ENCODE results near the gene PPP1R14D. TPM values are rescaled to one million over a fixed set of nuclear protein-coding genes. Genes with fewer than 3 reads are reported as not detected.
A peak's percentile ranks its signal among the peaks of the same experiment; 100 is the strongest.

PPP1R14D gene
- total RNA-seq, 3 donors from 2014 or later = 1.3 to 4.9 TPM; not detected in 1

DNA sequence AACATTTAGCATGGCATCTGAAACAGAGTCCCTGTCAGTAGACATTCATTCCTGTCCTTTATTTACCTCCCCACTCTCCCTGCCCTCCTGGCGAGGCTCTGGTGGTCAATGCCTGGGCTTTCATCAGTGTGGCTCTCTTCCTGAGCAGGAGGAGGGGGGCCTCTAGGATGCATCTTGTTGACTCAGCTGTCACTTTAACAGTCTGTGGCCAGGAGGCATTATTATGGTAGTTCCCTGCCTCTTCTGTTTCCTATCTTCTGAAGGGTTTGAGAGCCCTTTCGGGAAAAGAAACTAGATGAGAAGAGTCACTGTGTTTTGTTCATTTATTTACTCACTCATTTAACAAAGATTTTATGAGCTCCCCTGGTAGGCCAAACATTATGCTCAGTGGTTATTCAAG lies 2.4 kb upstream of the PPP1R14D start:
- no peak for TF ChIP-seq POLR2A (IDR thresholded peaks at IDR 0.05)
- no peak for TF ChIP-seq POLR2AphosphoS5 (IDR thresholded peaks at IDR 0.05)
- TF ChIP-seq, protein P1, sequence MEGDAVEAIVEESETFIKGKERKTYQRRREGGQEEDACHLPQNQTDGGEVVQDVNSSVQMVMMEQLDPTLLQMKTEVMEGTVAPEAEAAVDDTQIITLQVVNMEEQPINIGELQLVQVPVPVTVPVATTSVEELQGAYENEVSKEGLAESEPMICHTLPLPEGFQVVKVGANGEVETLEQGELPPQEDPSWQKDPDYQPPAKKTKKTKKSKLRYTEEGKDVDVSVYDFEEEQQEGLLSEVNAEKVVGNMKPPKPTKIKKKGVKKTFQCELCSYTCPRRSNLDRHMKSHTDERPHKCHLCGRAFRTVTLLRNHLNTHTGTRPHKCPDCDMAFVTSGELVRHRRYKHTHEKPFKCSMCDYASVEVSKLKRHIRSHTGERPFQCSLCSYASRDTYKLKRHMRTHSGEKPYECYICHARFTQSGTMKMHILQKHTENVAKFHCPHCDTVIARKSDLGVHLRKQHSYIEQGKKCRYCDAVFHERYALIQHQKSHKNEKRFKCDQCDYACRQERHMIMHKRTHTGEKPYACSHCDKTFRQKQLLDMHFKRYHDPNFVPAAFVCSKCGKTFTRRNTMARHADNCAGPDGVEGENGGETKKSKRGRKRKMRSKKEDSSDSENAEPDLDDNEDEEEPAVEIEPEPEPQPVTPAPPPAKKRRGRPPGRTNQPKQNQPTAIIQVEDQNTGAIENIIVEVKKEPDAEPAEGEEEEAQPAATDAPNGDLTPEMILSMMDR (IDR thresholded peaks at IDR 0.05) = no peak
- Histone ChIP-seq H3K9me3 (no peaks in the 10 kb centered on the region), H3K4me1 (no peaks in the 10 kb centered on the region), H3K36me3 (no peaks in the 10 kb centered on the region), H3K27ac (no peak overlapping the region), H3K27me3 (no peaks in the 10 kb centered on the region), H3K4me3 (no peak overlapping the region)
- intact Hi-C loops (cut with DNase I; ENCODE audit: low total_unique reads) = no loop called here
- no peak for DNase-seq (ENCODE audit: low spot score in 2 of 2)

DNA sequence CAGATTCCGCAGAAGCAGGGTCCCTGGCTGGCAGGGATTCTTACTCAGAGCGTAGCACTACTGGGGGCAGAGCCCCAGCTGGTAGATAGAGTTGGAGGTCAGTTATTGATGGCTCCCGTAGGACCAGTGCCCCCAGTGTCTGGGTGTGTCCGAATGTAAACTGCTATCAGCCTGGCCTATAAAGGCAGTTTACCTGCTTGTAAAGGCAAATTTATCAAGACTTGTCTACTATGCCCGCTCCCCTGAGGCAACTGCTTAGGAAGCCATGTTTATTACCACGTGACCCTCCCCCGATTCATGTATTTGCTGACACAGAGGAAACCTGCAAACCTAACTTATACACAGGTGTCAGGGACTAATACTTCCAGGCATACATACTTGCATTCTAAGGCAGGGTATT lies 607 bp upstream of the PPP1R14D start:
- Histone ChIP-seq H3K4me3 (no peak overlapping the region), H3K4me1 (no peaks in the 10 kb centered on the region), H3K27ac (no peak overlapping the region), H3K36me3 (no peaks in the 10 kb centered on the region), H3K27me3 (no peaks in the 10 kb centered on the region), H3K9me3 (no peaks in the 10 kb centered on the region)
- TF ChIP-seq POLR2AphosphoS5 (IDR thresholded peaks at IDR 0.05) (no peak), POLR2A (IDR thresholded peaks at IDR 0.05) (no peak)
- TF ChIP-seq, protein P1 (IDR thresholded peaks at IDR 0.05) = no peak
- intact Hi-C loops (cut with DNase I; ENCODE audit: low total_unique reads) = no loop called here
- peak in 1 of 2 donors; percentile 6 for DNase-seq (ENCODE audit: low spot score in 2 of 2)

DNA sequence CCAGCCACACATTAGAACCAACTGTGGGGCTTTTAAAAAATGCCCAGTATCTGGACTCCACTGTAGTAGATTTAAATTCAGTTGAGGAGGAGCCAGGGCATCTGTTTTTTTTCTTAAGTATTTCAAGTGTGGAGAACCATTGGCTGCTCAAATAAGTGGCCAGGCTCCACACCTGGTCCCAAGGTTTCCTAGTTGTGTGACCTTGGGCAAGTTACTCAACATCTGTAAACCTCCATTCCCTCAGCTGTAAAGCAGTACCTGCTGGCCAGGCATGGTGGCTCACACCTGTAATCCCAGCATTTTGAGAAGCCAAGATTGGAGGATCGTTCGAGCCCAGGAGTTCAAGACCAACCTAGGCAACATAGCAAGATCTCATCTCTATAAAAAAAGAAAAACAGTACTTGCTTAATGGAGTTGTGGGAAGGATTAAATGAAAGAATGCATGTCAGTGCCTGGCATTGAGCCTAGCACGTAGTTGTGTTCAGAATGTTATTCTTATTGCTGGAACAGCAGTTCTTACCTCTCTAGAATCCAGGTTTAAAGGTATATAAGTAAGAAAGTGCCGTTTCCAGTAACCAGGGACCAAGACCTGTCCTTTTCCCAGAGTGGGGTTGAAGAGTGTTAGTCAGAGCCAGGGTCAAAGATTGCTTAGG lies 2.0 kb downstream of the PPP1R14D start:
- peak in 1 of 2 donors; percentile 2 for DNase-seq (ENCODE audit: low spot score in 2 of 2)
- Histone ChIP-seq H3K9me3 (no peaks in the 10 kb centered on the region), H3K36me3 (no peaks in the 10 kb centered on the region), H3K4me1 (no peaks in the 10 kb centered on the region), H3K27me3 (no peaks in the 10 kb centered on the region), H3K4me3 (no peak overlapping the region), H3K27ac (peak overlapping the region; percentile 30 to 56)
- intact Hi-C loops (cut with DNase I; ENCODE audit: low total_unique reads) = no loop called here
- TF ChIP-seq POLR2AphosphoS5 (IDR thresholded peaks at IDR 0.05) (no peak), POLR2A (IDR thresholded peaks at IDR 0.05) (no peak)
- TF ChIP-seq, protein P1 (IDR thresholded peaks at IDR 0.05) = no peak

DNA sequence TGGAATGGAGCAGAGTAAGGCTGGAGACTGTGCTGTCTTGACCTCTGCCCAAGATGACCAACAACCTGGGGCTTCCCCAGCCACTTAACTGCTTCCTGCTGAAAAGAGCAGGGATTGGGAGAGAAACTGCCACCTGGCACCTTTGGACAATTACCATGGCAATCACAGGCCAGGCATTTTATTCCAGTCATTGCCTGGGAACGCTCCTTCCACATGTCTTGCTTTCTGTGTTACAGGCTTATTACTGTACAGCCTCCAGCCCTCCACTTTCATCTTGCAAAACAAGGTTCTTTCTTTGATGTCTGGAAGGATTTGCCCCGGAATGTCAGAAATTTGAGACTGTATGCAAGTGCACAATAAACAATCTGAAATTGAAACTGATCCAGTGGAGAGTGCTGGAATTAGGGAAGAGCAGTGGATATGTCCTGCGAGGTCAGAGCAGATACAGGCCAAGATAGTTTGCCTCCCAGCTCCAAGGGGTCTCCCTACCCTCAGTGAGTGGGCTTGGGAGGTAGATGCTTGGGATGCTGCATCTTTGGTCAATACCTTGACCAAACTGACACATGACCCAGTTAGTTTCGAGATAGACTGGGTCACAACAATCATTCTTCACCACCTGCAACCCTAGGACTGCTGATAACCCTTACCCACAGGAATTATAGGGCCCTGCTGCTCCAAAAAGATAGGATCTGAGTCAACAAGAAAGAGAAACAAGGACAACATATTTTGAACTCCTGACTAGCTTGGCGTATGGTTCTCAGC lies 2.7 kb downstream of the PPP1R14D start:
- no peaks in the 10 kb centered on the region for H3K27me3 ChIP-seq
- intact Hi-C loops (cut with DNase I; ENCODE audit: low total_unique reads) = no loop called here
- no peaks in the 10 kb centered on the region for H3K36me3 ChIP-seq
- H3K4me1 ChIP-seq = no peaks in the 10 kb centered on the region
- no peak overlapping the region for H3K4me3 ChIP-seq
- H3K9me3 ChIP-seq = no peaks in the 10 kb centered on the region
- peak in 1 of 2 donors; percentile 9 for DNase-seq (ENCODE audit: low spot score in 2 of 2)
- H3K27ac ChIP-seq = peak overlapping the region; percentile 30 to 56
- TF ChIP-seq, protein P1 (IDR thresholded peaks at IDR 0.05) = no peak
- no peak for TF ChIP-seq POLR2AphosphoS5 (IDR thresholded peaks at IDR 0.05)
- no peak for TF ChIP-seq POLR2A (IDR thresholded peaks at IDR 0.05)
